ENCODE measurements around the gene SUMO2.
"Not testable (repeated sequence)": the region's sequence is repeated elsewhere in the genome, so short reads cannot be mapped to it uniquely, and the experiment has no call there.

The SUMO2 gene

GRCh38 chr17:75182569-75183436 is at the start of gene SUMO2:
Gene SUMO2, minus strand, starts transcription at chr17:75182959. Its CDS starts 125 bp downstream, at chr17:75182834.
- DNase-seq (ENCODE audit: low spot score): peak; percentile 96

- no peak for DNase-seq (ENCODE audit: low spot score)
Observed at GRCh38 chr17:75231741-75232464, 49.1 kb upstream of the SUMO2 start.

GRCh38 chr17:75231071-75231470 is 48.3 kb upstream of the SUMO2 start:
- DNase-seq (ENCODE audit: low spot score): no peak

GRCh38 chr17:75228847-75229246 is 46.1 kb upstream of the SUMO2 start:
- no peak for DNase-seq (ENCODE audit: low spot score)

- no peak for DNase-seq (ENCODE audit: low spot score)
Observed at GRCh38 chr17:75228305-75228704, 45.5 kb upstream of the SUMO2 start.

- DNase-seq (ENCODE audit: low spot score): no peak
Observed at GRCh38 chr17:75227729-75228128, 45.0 kb upstream of the SUMO2 start.

- no peak for DNase-seq (ENCODE audit: low spot score)
Observed at GRCh38 chr17:75225016-75225415, 42.3 kb upstream of the SUMO2 start.

- DNase-seq (ENCODE audit: low spot score): no peak
Observed at GRCh38 chr17:75219815-75220214, 37.1 kb upstream of the SUMO2 start.

- no peak for DNase-seq (ENCODE audit: low spot score)
Observed at GRCh38 chr17:75218131-75218530, 35.4 kb upstream of the SUMO2 start.

GRCh38 chr17:75209061-75209460 is 26.3 kb upstream of the SUMO2 start:
- DNase-seq (ENCODE audit: low spot score): no peak

GRCh38 chr17:75208161-75208560 is 25.4 kb upstream of the SUMO2 start:
- no peak for DNase-seq (ENCODE audit: low spot score)

- no peak for DNase-seq (ENCODE audit: low spot score)
Observed at GRCh38 chr17:75207760-75208159, 25.0 kb upstream of the SUMO2 start.

GRCh38 chr17:75207050-75207407 is 24.3 kb upstream of the SUMO2 start:
- not testable (repeated sequence) for DNase-seq (ENCODE audit: low spot score)

- DNase-seq (ENCODE audit: low spot score): no peak
Observed at GRCh38 chr17:75205793-75206163, 23.0 kb upstream of the SUMO2 start.

- peak; percentile 90 for DNase-seq (ENCODE audit: low spot score)
Observed at GRCh38 chr17:75205037-75205792, 22.5 kb upstream of the SUMO2 start, which contains the start of gene NUP85. Gene NUP85, plus strand, starts transcription at chr17:75205679. Its CDS starts 83 bp downstream, at chr17:75205762.

GRCh38 chr17:75199886-75200618 is 17.3 kb upstream of the SUMO2 start:
- no peak for DNase-seq (ENCODE audit: low spot score)

- no peak for DNase-seq (ENCODE audit: low spot score)
Observed at GRCh38 chr17:75194879-75195278, 12.1 kb upstream of the SUMO2 start.

- DNase-seq (ENCODE audit: low spot score): no peak
Observed at GRCh38 chr17:75191584-75191983, 8.8 kb upstream of the SUMO2 start.

- no peak for DNase-seq (ENCODE audit: low spot score)
Observed at GRCh38 chr17:75188614-75189013, 5.9 kb upstream of the SUMO2 start.

GRCh38 chr17:75183999-75184884 is 1.5 kb upstream of the SUMO2 start:
- DNase-seq (ENCODE audit: low spot score): no peak

GRCh38 chr17:75182319-75182568 is 515 bp downstream of the SUMO2 start:
- no peak for DNase-seq (ENCODE audit: low spot score)

All from CD4-positive, alpha-beta T cell treated with Interleukin-15 for 4 hours (primary cell).